GM18870 (cell line): ENCODE data around the gene OGDH.

ENCODE experiments used
- ATAC-seq: cut with Tn5 transposase; IDR thresholded peaks from one replicate; pipeline ENCODE4 v1.9.1; 2021; ENCODE audit warnings: moderate library complexity; ENCODE audit not compliant: unreplicated experiment

Gene OGDH

GRCh38 chr7:44733708-44734481, 127.5 kb downstream of the OGDH start:
- ATAC-seq: no peak

DNA sequence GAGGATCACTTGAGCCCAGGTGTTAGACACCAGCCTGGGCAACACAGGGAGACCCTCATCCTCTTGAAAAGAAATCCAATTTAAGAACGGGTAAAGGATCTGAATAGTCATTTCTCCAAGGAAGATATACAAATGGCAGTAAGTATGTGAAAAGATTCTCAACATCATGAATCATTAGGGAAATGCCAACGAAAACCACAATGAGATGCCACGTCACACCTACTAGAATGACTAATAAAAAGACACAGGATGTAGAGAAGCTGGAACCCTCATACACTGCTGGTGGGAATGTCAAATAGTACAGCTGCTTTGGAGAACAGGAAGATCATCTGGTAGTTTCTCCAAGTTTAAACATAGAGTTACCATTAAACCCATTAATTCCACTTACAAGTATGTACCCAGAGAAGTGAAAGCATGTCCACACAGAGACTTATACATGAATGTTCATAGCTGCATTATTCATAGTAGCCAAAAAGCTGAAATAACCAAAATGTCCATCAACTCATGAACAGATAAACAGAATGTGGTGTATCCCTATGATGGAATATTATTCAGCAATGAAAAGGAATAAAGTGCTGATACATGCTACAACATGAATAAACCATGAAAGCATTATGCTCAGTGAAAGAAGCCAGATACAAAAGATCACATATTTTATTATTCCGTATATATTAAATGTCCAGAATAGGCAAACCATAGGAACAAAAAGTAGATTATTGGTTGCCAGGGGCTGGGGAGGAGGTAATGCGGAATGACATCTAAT, 129.2 kb downstream of the OGDH start:
- ATAC-seq: peak; percentile 75

DNA sequence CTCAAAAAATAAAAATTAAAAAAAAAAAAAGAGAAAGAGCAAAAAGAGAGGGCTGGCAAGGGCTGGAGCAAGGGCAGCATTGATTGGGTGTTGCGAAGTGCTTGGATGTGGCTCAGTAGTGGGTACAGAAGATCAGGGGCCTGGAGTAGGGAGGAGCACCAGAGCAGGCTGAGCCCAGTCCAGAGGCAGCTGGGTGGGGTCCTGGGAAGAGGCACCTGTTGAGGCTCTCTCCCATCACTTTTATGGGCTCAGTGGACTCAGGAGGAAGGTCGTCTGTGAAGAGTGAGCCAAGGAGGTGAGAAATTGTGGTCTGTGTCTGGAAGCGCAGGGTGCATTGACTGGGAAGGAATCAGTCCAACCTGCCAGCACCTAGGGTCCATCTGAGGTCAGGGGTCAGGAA, 130.5 kb downstream of the OGDH start:
- ATAC-seq: no peak

DNA sequence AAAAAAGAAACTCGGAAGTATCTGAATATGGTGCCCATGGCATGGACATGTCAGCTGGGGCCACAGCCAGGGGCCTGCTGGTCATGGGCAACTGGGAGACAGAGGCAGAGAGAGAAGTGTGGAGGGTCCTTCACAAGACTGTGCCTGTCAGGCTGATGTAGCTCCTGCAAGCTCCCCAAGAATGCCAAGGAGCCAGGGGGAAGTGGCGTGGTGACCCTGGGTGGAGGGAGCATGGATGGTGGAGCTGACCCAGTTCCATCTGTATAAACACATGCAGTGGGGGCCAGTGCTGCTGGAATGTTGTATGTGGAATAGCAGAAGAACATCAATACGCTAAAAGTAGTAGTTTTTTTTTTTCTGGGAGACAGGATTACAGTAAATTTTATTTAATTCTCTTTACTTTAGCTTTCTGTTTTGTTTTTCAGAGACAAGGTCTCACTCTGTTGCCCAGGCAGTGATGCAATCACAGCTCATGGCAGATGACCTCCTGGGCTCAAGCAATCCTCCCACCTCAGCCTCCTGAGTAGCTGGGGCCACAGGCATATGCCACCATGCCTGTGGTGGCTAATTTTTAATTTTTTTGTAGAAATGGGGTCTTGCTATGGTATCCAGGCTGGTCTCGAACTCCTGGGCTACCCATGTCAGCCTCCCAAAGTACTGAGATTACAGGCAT, 131.8 kb downstream of the OGDH start:
- ATAC-seq: no peak

DNA sequence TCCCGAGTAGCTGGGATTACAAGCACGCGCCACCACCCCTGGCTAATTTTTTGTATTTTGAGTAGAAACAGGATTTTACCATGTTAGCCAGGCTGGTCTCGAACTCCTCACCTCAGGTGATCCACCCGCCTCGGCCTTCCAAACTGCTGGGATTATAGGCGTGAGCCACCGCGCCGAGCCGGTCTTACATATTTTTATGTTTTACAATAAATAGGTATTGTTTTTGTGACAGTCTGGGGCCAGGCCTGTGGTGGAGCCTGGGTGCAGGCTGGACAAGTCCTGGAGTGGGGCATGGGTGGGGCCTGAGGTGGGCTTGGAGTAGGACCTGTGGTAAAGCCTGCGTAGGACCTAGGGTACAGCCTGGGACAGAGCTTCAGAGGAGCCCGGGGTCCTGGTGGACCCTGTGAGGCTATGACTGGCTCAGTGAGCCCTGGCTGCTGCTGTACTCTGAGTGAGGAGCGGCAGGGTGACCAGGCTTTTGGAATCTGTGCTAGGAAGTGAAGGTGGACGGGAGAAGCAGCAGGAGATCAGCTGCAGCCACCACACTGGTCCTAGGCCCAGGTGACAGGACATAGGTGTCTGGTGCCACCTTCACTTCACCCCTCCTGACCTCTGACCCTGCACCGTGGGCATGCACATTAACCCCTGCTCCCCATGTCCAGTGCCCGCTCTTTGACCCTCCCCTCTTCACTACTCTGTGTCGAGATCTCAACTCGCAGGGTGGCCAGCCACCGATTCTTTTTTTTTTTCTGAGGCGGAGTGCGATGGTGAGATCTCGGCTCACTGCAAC, 132.6 kb downstream of the OGDH start:
- no peak for ATAC-seq

DNA sequence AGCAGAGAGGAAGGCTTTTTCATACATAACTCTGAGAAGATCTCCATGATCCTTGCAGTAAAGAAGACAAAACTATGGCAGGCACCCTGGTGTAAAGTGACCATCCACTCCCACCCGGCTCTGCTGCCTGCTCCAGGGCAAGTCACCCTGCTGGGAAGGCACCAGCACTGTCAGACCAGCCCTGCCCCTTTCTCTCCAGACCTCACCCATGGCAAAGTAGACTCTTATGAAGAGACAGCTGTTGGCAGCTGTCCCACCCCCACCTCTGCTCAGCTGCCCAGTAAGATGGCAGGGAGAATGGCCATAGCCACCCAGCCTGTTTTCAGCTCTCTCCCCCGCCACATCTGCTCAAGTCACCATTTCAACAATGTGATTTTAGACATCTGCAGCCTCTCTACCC, 133.6 kb downstream of the OGDH start:
- no peak for ATAC-seq

DNA sequence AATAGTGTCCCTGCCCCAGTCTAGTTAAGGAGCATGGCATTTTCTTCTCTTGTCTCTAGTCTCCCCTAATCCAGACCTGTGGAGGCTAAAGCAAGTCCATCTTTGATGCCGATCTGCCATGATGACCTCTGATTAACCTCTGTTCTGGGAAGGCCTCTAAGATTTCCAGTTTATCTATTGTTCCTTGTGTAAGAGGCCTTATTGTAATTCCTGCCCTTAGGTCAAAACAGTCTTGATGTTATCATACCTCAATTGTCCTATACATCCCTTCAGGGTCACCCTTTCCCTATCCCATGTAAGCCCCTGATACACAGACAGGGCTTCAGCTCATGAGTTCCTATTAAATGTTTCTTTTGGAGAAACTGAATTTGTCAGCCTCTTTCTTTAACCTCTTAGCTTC, 137.3 kb downstream of the OGDH start:
- no peak for ATAC-seq

DNA sequence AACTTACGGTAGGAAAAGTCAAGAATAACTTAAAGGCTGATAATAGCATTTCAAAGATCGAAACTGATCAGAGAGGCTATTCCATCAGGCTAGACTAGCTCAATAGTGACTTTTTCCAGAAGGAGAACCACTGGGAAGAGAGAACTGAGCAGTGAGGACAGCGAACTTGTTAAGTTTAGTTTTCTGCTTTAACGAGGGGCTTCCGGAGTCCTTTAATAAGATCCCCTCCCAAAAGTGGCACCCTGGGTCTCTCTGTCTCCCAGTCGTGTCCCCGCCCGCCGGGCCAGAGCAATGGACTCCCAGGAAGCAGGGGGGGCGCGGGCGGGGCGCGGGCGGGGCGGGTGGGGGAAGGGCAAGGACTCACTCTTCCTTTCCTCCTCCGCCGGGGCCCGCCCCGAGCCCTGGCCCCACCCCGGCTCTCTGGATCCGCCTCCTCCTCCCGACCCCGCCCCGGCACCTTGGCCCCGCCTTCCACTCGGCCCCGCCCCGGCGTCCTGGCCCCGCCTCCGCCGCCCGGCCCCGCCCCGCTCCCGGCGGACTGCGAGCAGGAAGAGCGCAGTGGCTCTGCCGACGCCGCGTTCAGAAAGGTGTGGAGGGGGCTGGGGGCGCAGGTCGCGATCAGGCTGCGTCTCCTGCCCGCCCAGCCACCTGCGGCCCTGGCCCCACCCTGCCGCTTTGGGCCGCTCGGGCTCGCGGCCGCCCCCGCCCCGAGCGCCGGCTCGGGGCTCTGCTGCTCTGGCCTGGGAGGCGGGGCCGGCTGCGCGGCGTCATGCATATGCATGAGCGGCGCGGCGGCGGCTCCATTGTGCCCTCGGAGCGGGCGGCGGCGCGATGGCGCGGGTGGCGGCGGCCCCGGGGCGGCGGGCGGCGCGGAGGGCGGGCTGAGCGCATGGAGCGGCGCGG, 141.9 kb downstream of the OGDH start, which contains the start of gene ZMIZ2:
TSS of gene ZMIZ2 (plus strand) at position 803 of the 903 bp plus-strand sequence. CDS start 7,403 bp downstream, outside the sequence.
- ATAC-seq: no peak

- no peak for ATAC-seq
Observed at GRCh38 chr7:44748948-44749731, 142.7 kb downstream of the OGDH start.

DNA sequence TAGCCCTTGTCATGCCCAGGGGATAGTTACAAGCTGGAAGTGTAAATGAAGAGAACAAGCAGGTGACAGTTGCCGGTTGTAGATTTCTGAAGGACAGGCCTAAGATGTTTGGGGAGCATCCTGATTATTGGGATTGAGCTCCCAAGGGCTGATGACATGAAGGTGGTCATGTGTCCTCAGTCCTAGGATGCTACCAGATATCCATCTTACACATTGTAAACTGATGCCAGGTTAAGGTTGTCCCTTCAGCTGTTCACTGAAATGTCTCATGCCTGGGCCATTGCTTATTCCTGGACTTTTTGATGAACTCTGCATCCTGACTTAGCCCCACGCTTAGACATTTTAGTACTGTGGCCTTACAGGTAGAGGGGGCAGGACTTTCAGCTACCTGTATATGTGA, 143.6 kb downstream of the OGDH start:
- no peak for ATAC-seq

- ATAC-seq: no peak
Observed at GRCh38 chr7:44750424-44750823, 144.0 kb downstream of the OGDH start.

DNA sequence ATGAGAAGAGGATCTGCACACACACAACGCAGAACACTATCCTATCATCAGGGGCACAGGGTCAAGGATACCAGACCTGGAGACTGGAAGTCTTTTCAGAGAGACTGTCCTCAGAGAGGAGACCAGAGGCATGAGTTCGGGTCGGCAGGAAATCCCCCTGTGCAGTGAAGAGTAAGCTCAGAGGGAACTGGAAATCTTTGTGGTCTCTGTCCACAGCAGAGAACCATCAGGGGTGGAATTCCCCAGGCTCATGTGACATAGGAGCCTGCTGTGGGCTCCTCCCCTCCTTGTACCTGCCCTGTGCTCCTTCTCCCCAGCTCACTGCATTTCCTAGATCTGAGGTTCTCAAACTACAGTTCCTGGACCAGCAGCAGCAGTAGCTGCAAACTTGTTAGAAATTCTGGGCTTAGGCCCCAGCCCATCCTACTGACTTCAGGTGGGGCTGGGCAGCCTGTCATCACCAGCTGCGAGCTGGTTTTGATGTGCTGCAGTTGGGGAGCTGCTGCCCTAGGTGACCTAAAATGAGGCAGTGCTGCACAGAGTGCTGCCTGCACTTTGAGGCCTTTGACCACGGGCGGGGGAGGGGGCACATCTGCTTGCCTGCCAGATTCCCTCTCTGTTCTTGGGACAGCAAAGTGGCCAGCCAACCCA, 144.6 kb downstream of the OGDH start:
- peak; percentile 80 for ATAC-seq

DNA sequence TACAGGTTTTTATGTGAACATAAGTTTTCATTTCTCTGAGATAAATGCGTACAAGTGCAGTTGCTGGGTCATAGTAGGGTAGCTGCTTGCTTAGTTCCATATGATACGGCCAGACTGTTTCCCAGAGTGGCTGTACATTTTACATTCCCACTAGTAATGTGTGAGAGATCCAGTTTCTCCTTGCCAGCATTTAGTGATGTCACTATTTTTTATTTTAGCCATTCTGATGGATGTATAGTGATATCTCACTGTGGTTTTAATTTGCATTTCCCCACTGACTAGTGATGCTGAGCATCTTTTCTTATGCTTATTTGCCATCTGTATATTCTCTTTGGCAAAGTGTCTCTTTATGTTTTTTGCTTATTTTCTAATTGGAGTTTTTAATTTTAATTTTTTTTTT, 146.4 kb downstream of the OGDH start:
- no peak for ATAC-seq

GRCh38 chr7:44754802-44755697, 148.6 kb downstream of the OGDH start:
- no peak for ATAC-seq

GRCh38 chr7:44755698-44756627, 149.5 kb downstream of the OGDH start:
- no peak for ATAC-seq

DNA sequence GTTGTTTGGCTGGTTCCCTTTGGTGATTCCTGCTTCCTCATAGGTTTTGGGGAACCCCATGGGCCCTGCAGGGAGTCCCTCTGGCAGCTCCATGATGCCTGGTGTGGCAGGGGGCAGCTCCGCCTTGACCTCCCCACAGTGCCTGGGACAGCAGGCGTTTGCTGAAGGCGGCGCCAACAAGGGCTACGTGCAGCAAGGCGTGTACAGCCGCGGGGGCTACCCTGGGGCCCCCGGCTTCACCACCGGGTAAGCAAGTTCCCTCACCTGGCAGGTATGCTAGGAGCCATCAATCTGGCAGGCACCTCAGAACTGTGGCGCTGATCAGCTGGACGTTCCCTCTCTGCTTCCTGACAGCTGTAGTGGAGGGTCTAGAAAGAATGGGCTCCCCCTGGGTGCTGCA, 150.5 kb downstream of the OGDH start:
- no peak for ATAC-seq

- no peak for ATAC-seq
Observed at GRCh38 chr7:44757311-44757710, 150.9 kb downstream of the OGDH start.
